Hepatocyte (in vitro differentiated cells): ENCODE data around the gene BLOC1S6. TPM values are rescaled to one million over a fixed set of nuclear protein-coding genes. Genes with fewer than 3 reads are reported as not detected.
"Not testable (repeated sequence)": the region's sequence is repeated elsewhere in the genome, so short reads cannot be mapped to it uniquely, and the experiment has no call there.

Experiments used
- DNase-seq: peaks from one replicate; pipeline ENCODE4 v3.0.0-alpha.2; 2016; ENCODE audit warnings: low spot score
- H2AFZ ChIP-seq: fragments of 200-600 bp; sonication (generic); 2 replicates; pipeline ENCODE4 v1.6.0; 2016; ENCODE audit warnings: antibody characterized with exemption, mild to moderate bottlenecking
- H3K27ac ChIP-seq: fragments of 200-600 bp; sonication (generic); 2 replicates; pipeline ENCODE4 v1.5.1; 2016; ENCODE audit warnings: mild to moderate bottlenecking
- H3K27me3 ChIP-seq: fragments of 200-600 bp; sonication (generic); 2 replicates; pipeline ENCODE4 v1.6.1; 2016
- H3K36me3 ChIP-seq: fragments of 200-600 bp; sonication (generic); replicated peaks from 2 replicates; pipeline ENCODE4 v1.5.1; 2016; ENCODE audit warnings: low read depth; ENCODE audit not compliant: insufficient read depth
- H3K4me1 ChIP-seq: fragments of 200-600 bp; sonication (generic); 2 replicates; pipeline ENCODE4 v1.5.1; 2016; ENCODE audit warnings: mild to moderate bottlenecking, moderate library complexity; ENCODE audit not compliant: insufficient read depth
- H3K4me2 ChIP-seq: fragments of 200-600 bp; sonication (generic); 2 replicates; pipeline ENCODE4 v1.6.0; 2016
- H3K4me3 ChIP-seq: fragments of 200-600 bp; sonication (generic); 2 replicates; pipeline ENCODE4 v1.5.1; 2016; ENCODE audit warnings: mild to moderate bottlenecking
- H3K79me2 ChIP-seq: fragments of 200-600 bp; sonication (generic); 2 replicates; pipeline ENCODE4 v1.6.0; 2017; ENCODE audit warnings: mild to moderate bottlenecking
- H3K9me2 ChIP-seq: fragments of 200-600 bp; sonication (generic); replicated peaks from 2 replicates; pipeline ENCODE4 v1.6.0; 2017; ENCODE audit warnings: mild to moderate bottlenecking; ENCODE audit not compliant: insufficient read depth
- H3K9me3 ChIP-seq: fragments of 200-600 bp; sonication (generic); 2 replicates; pipeline ENCODE4 v1.5.1; 2016; ENCODE audit warnings: low read depth, mild to moderate bottlenecking
- H4K20me1 ChIP-seq: fragments of 200-600 bp; sonication (generic); 2 replicates; pipeline ENCODE4 v1.6.0; 2016; ENCODE audit warnings: mild to moderate bottlenecking; ENCODE audit not compliant: insufficient read depth, poor library complexity, severe bottlenecking
- CTCF ChIP-seq: fragments of 200-600 bp; sonication (generic); IDR thresholded peaks from 2 replicates; pipeline ENCODE4 v1.5.1; 2016; ENCODE audit warnings: antibody characterized with exemption, mild to moderate bottlenecking; ENCODE audit not compliant: poor library complexity
- EZH2 ChIP-seq: fragments of 200-600 bp; sonication (generic); IDR thresholded peaks from 2 replicates; pipeline ENCODE4 v1.6.1; 2016; ENCODE audit warnings: antibody characterized with exemption, mild to moderate bottlenecking, borderline replicate concordance
- EZH2phosphoT487 ChIP-seq: fragments of 200-600 bp; sonication (generic); IDR thresholded peaks from one replicate; pipeline ENCODE4 v1.6.1; 2018; ENCODE audit warnings: antibody characterized with exemption, mild to moderate bottlenecking, low read depth, moderate library complexity; ENCODE audit not compliant: unreplicated experiment, severe bottlenecking
- WGBS: methylation state at CpG from one replicate; pipeline ENCODE4 v1.1.6; 2016; ENCODE audit warnings: low lambda C conversion rate; ENCODE audit errors: missing lambda C conversion rate; 5-methylcytosine and 5-hydroxymethylcytosine counted together
- polyA plus RNA-seq: library from polyadenylated mRNA; unstranded; fragments of >200 nt; fragmentation: Nextera tagmentation; extraction: Ambion mirVana; gene quantifications from 2 replicates; pipeline ENCODE4 v1.2.1, GENCODE V29; 2016
- total RNA-seq: library from RNA; depleted of rRNA; stranded (reverse); fragments of >200 nt; gene quantifications from 2 replicates; pipeline ENCODE4 v1.2.3, GENCODE V29; 2014

Gene BLOC1S6
- total and polyA plus RNA-seq, 2 experiments from 2014 or later = 24.7 to 62.3 TPM

DNA sequence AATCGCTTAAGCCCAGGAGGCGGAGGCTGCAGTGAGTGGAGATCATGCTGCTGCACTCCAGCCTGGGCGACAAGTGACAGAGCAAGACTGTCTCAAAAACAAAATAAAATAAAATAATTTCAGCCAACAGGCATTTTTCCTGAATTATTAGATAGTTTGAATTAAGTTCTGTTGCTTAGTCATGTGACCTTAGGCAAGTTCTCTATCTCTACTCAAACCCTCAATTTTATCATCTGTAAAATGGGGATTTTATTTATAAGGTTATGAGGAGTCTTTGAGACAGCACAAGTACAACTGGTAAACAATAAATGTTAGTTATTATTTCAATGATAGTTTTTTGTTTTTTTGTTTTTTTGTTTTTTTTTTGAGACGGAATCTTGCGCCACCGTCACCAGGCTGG is 60.6 kb downstream of the BLOC1S6 start:
- Histone ChIP-seq H3K27ac (peak overlapping the region; percentile 86), H3K36me3 (no peaks in the 10 kb centered on the region), H3K79me2 (peaks cover 25% of the 10 kb centered on the region), H3K9me3 (no peaks in the 10 kb centered on the region), H3K4me3 (no peak overlapping the region), H3K4me1 (peaks cover 21% of the 10 kb centered on the region), H3K4me2 (no peak overlapping the region), H3K9me2 (no peaks in the 10 kb centered on the region), H4K20me1 (no peaks in the 10 kb centered on the region), H3K27me3 (no peaks in the 10 kb centered on the region), H2AFZ (no peak overlapping the region)
- 98% methylated on average over 6 of the region's 6 CpGs for WGBS
- no peak for TF ChIP-seq EZH2phosphoT487
- TF ChIP-seq EZH2 = no peak
- no peak for TF ChIP-seq CTCF
- no peak for DNase-seq

GRCh38 chr15:45648521-45649200 is 61.5 kb downstream of the BLOC1S6 start:
- no peaks in the 10 kb centered on the region for H3K27me3 ChIP-seq
- H2AFZ ChIP-seq = no peak overlapping the region
- peak overlapping the region; percentile 86 for H3K27ac ChIP-seq
- peaks cover 29% of the 10 kb centered on the region for H3K79me2 ChIP-seq
- 67% methylated on average over 4 of the region's 4 CpGs for WGBS
- H3K4me3 ChIP-seq = no peak overlapping the region
- TF ChIP-seq EZH2 = no peak
- TF ChIP-seq CTCF = no peak
- TF ChIP-seq EZH2phosphoT487 = no peak
- H3K4me1 ChIP-seq = peaks cover 19% of the 10 kb centered on the region
- no peaks in the 10 kb centered on the region for H3K36me3 ChIP-seq
- H4K20me1 ChIP-seq = no peaks in the 10 kb centered on the region
- H3K4me2 ChIP-seq = no peak overlapping the region
- H3K9me3 ChIP-seq = no peaks in the 10 kb centered on the region
- no peaks in the 10 kb centered on the region for H3K9me2 ChIP-seq
- peak; percentile 69 for DNase-seq

DNA sequence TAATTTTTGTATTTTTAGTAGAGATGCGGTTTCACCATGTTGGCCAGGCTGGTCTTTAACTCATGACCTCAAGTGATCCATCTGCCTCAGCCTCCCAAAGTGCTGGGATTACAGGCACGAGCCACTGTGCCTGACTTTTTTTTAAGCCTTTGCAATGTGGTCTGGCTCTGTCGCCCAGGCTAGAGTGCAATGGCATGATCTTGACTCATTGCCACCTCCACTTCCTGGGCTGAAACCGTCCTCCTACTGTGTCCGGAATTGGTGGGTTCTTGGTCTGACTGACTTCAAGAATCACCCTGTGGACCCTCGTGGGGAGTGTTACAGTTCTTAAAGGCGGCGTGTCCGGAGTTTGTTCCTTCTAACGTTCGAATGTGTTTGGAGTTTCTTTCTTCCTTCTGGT is 62.8 kb downstream of the BLOC1S6 start:
- H3K36me3 ChIP-seq, H3K9me2 ChIP-seq, H3K27ac ChIP-seq, H3K4me2 ChIP-seq, H3K9me3 ChIP-seq, H3K4me3 ChIP-seq, H3K27me3 ChIP-seq, H2AFZ ChIP-seq, H4K20me1 ChIP-seq, DNase-seq: not testable (repeated sequence)
- peaks cover 31% of the 10 kb centered on the region for H3K79me2 ChIP-seq
- 96% methylated on average over 11 of the region's 11 CpGs for WGBS
- peaks cover 14% of the 10 kb centered on the region for H3K4me1 ChIP-seq

- Histone ChIP-seq H3K36me3 (no peaks in the 10 kb centered on the region), H3K9me3 (no peaks in the 10 kb centered on the region), H4K20me1 (no peaks in the 10 kb centered on the region), H3K4me1 (peaks cover 10% of the 10 kb centered on the region), H2AFZ (no peak overlapping the region), H3K27ac (no peak overlapping the region), H3K9me2 (no peaks in the 10 kb centered on the region), H3K4me2 (no peak overlapping the region), H3K4me3 (no peak overlapping the region), H3K79me2 (peaks cover 32% of the 10 kb centered on the region), H3K27me3 (no peaks in the 10 kb centered on the region)
- TF ChIP-seq EZH2phosphoT487 (no peak), EZH2 (no peak), CTCF (no peak)
- no peak for DNase-seq
- 98% methylated on average over 31 of the region's 35 CpGs for WGBS
Measured at GRCh38 chr15:45650889-45651525, 63.8 kb downstream of the BLOC1S6 start.
